ENCODE measurements around the gene ARID2. TPM values are rescaled to one million over a fixed set of nuclear protein-coding genes. Genes with fewer than 3 reads are reported as not detected.

The ARID2 gene
- total and polyA plus RNA-seq, 2 of the 13 experiments (the other 11 are each of a cell fraction or from before 2014, with no cell fraction given) = 15.9 to 22.2 TPM

- no peak for TF ChIP-seq ZNF318 (CRISPR knock-in tag; IDR thresholded peaks at IDR 0.05)
- TF ChIP-seq MED1 (CRISPR knock-in tag; IDR thresholded peaks at IDR 0.05) = no peak
- TF ChIP-seq ZNF367 (CRISPR knock-in tag; IDR thresholded peaks at IDR 0.05; ENCODE audit: borderline replicate concordance) = no peak
- no peak for TF ChIP-seq DNMT1 (CRISPR knock-in tag; IDR thresholded peaks at IDR 0.05)
Observed at GRCh38 chr12:45886685-45887084, 157.2 kb downstream of the ARID2 start (continued).

GRCh38 chr12:45887544-45887943, 158.0 kb downstream of the ARID2 start:
- H3K9ac ChIP-seq (ENCODE audit: insufficient read depth, low read depth, low read length) = no peak overlapping the region
- no peak overlapping the region for H3K4me2 ChIP-seq (ENCODE audit: low read depth, low read length)
- no peaks in the 10 kb centered on the region for H3K4me1 ChIP-seq (ENCODE audit: insufficient read depth, low read length)
- H3K9me3 ChIP-seq (ENCODE audit: low read length) = peaks cover 7% of the 10 kb centered on the region; the same call in 1 of the 2 replicates
- ATAC-seq (no peak), FAIRE-seq (no peak), DNase-seq (ENCODE audit: low spot score) (no peak)
- TF ChIP-seq CCDC6 (CRISPR knock-in tag; IDR thresholded peaks at IDR 0.05) (no peak), RCOR2 (CRISPR knock-in tag; IDR thresholded peaks at IDR 0.05) (no peak), ZNF275 (CRISPR knock-in tag; IDR thresholded peaks at IDR 0.05; ENCODE audit: borderline replicate concordance) (no peak), NCOR1 (IDR thresholded peaks at IDR 0.05; ENCODE audit: borderline replicate concordance, low read length) (no peak), ZNF800 (CRISPR knock-in tag; IDR thresholded peaks at IDR 0.05) (no peak), SMAD3 (CRISPR knock-in tag; IDR thresholded peaks at IDR 0.05) (no peak)
- intact Hi-C loops (cut with micrococcal nuclease; ENCODE audit: unreplicated experiment) = no loop called here
- no peaks in the 10 kb centered on the region for H3K79me2 ChIP-seq (ENCODE audit: insufficient read depth, low read length)
- ChIA-PET CTCF (ENCODE audit: low intra/inter-chr PET ratio, low total read pairs) (no interaction called here), POLR2A (no interaction called here)
- H4K20me1 ChIP-seq (ENCODE audit: insufficient read depth, low read length) = no peaks in the 10 kb centered on the region
- H3K27ac ChIP-seq (ENCODE audit: extremely low read length, insufficient read depth, low read length) = no peak overlapping the region
- no peak overlapping the region for H2AFZ ChIP-seq (ENCODE audit: low read length)
- H3K27me3 ChIP-seq (ENCODE audit: control insufficient read depth in 1 of 2, insufficient read depth in 2 of 2, low read length in 2 of 2) = no peaks in the 10 kb centered on the region
- in situ Hi-C loops (cut with HindIII; ENCODE audit: extremely low pct_ligation_motif_present, low pct_unique_long_range_greater_than_20kb) = loop anchor here (25.0 kb wide), 1 partner anchor 350 kb away; no protein-coding TSS in a partner anchor
- no TSS peak for BruUV-seq (replicated peaks)
- H3K36me3 ChIP-seq (replicated peaks in 1 of 2; ENCODE audit: control insufficient read depth in 1 of 2, insufficient read depth in 2 of 2, low read length in 2 of 2) = peaks cover 3 to 33% of the 10 kb centered on the region in 2 experiments
- H3K4me3 ChIP-seq (replicated peaks in 1 of 3; ENCODE audit: insufficient read depth in 1 of 3, low read depth in 2 of 3, low read length in 3 of 3) = no peak overlapping the region
- WGBS (ENCODE audit: low lambda C conversion rate) = 99% methylated on average over 5 of the region's 5 CpGs

Data from HepG2 (cell line).